ENCODE measurements around the gene DUSP9. TPM values are rescaled to one million over a fixed set of nuclear protein-coding genes. Genes with fewer than 3 reads are reported as not detected.
"Not testable (repeated sequence)": the region's sequence is repeated elsewhere in the genome, so short reads cannot be mapped to it uniquely, and the experiment has no call there.

The DUSP9 gene
- polyA plus RNA-seq, 1 donor from 2014 or later, result 0.94 TPM

- no peaks in the 10 kb centered on the region for H3K27me3 ChIP-seq (ENCODE audit: insufficient read depth, low read depth, low read length)
- no peaks in the 10 kb centered on the region for H3F3A ChIP-seq (ENCODE audit: insufficient read depth, low read length, poor library complexity, severe bottlenecking)
- peaks cover 2% of the 10 kb centered on the region for H4K20me1 ChIP-seq (ENCODE audit: insufficient read depth)
- no peak overlapping the region for H3K4me3 ChIP-seq (ENCODE audit: low read length)
- no peak overlapping the region for H3K4me2 ChIP-seq (ENCODE audit: low read length)
- no peak overlapping the region for H2AFZ ChIP-seq (ENCODE audit: low read depth, low read length)
- H3K9ac ChIP-seq (ENCODE audit: low read length), result no peak overlapping the region
- no peaks in the 10 kb centered on the region for H3K9me2 ChIP-seq (ENCODE audit: insufficient read depth, low read length)
- peaks cover 6% of the 10 kb centered on the region for H3K79me2 ChIP-seq (replicated peaks; ENCODE audit: insufficient read depth, low read length)
- no peak for TF ChIP-seq EZH2 (IDR thresholded peaks at IDR 0.05; ENCODE audit: borderline replicate concordance, insufficient read depth, low read length, poor library complexity, severe bottlenecking)
- TF ChIP-seq REST (IDR thresholded peaks at IDR 0.05; ENCODE audit: borderline replicate concordance), result no peak
- no peak overlapping the region for H3K27ac ChIP-seq (ENCODE audit: low read length)
- H3K9me3 ChIP-seq (ENCODE audit: low read length), result no peaks in the 10 kb centered on the region
- no peaks in the 10 kb centered on the region for H3K36me3 ChIP-seq (ENCODE audit: insufficient read depth, low read length)
Measured at GRCh38 chrX:153694687-153695270, 47.8 kb downstream of the DUSP9 start.

- Histone ChIP-seq H2AFZ (ENCODE audit: low read depth, low read length) (no peak overlapping the region), H4K20me1 (ENCODE audit: insufficient read depth) (no peaks in the 10 kb centered on the region), H3K9me2 (ENCODE audit: insufficient read depth, low read length) (no peaks in the 10 kb centered on the region), H3F3A (ENCODE audit: insufficient read depth, low read length, poor library complexity, severe bottlenecking) (no peaks in the 10 kb centered on the region), H3K27me3 (ENCODE audit: insufficient read depth, low read depth, low read length) (no peaks in the 10 kb centered on the region), H3K4me2 (ENCODE audit: low read length) (no peak overlapping the region), H3K9me3 (ENCODE audit: low read length) (no peaks in the 10 kb centered on the region), H3K9ac (ENCODE audit: low read length) (no peak overlapping the region), H3K27ac (ENCODE audit: low read length) (no peak overlapping the region), H3K79me2 (replicated peaks; ENCODE audit: insufficient read depth, low read length) (no peaks in the 10 kb centered on the region), H3K36me3 (ENCODE audit: insufficient read depth, low read length) (no peaks in the 10 kb centered on the region), H3K4me3 (ENCODE audit: low read length) (no peak overlapping the region)
- TF ChIP-seq TAF1 (IDR thresholded peaks at IDR 0.05; ENCODE audit: low read depth), result no peak
Measured at GRCh38 chrX:153696100-153696499, 49.1 kb downstream of the DUSP9 start.

- H3K9me3 ChIP-seq (ENCODE audit: low read length); H3K27ac ChIP-seq (ENCODE audit: low read length); H4K20me1 ChIP-seq (ENCODE audit: insufficient read depth); H3K36me3 ChIP-seq (ENCODE audit: insufficient read depth, low read length); H2AFZ ChIP-seq (ENCODE audit: low read depth, low read length); H3K9ac ChIP-seq (ENCODE audit: low read length); H3K9me2 ChIP-seq (ENCODE audit: insufficient read depth, low read length); H3K79me2 ChIP-seq (replicated peaks; ENCODE audit: insufficient read depth, low read length); H3K4me3 ChIP-seq (ENCODE audit: low read length); H3F3A ChIP-seq (ENCODE audit: insufficient read depth, low read length, poor library complexity, severe bottlenecking); H3K27me3 ChIP-seq (ENCODE audit: insufficient read depth, low read depth, low read length); H3K4me2 ChIP-seq (ENCODE audit: low read length): not testable (repeated sequence)
Measured at GRCh38 chrX:153696538-153696937, 49.5 kb downstream of the DUSP9 start.

- H3K4me3 ChIP-seq (ENCODE audit: low read length); H3K36me3 ChIP-seq (ENCODE audit: insufficient read depth, low read length); H3K79me2 ChIP-seq (replicated peaks; ENCODE audit: insufficient read depth, low read length); H3K27ac ChIP-seq (ENCODE audit: low read length); H3K9me3 ChIP-seq (ENCODE audit: low read length); H3F3A ChIP-seq (ENCODE audit: insufficient read depth, low read length, poor library complexity, severe bottlenecking); H3K9me2 ChIP-seq (ENCODE audit: insufficient read depth, low read length); H3K4me2 ChIP-seq (ENCODE audit: low read length); H2AFZ ChIP-seq (ENCODE audit: low read depth, low read length); H4K20me1 ChIP-seq (ENCODE audit: insufficient read depth); H3K9ac ChIP-seq (ENCODE audit: low read length); H3K27me3 ChIP-seq (ENCODE audit: insufficient read depth, low read depth, low read length): not testable (repeated sequence)
Measured at GRCh38 chrX:153696986-153697722, 50.2 kb downstream of the DUSP9 start.

Data from neural cell (in vitro differentiated cells).